ENCODE results near the gene SMG6.

The SMG6 gene

DNA sequence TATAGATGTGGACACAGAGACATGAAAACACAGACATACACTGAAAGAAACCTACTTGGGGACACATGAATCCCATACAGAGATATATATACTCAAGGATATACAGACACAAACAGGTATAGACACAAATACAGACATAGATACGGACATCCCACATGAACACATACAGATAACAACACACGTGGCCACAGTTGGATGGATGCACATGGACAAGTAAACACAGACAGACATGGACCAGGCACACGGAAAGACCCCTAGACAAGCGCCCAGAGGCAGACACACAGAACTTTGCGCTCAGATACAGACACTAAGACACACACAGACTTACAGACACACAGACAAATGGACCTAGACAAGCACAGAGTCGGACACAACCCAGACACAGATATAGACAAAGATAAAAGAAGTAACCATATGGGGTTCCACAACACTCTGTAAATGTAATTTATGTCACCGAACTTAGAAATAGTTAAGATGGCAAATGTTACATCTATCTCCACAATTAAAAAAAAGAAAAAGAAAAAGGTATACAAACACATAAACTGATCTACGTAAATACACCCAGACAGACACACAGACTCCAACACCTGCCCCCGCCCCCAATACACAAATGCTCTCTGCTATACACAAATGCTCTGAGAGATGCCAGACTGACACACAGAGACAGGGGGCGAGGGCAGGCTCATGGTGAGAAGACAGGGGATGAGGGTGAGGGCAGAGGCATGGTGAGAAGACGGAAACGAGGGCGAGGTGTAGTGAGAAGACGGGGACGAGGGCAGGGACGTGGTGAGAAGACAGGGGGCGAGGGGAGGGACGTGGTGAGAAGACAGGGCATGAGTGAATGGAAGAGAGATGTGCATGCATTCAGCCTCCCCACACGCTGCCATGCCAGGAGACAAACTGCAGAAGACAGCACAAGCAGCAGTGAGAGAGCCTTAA is 118.3 kb downstream of the SMG6 start:
- DNase-seq (ENCODE audit: extremely low read depth, insufficient read length) = no peak
- TF ChIP-seq CTCF (IDR thresholded peaks at IDR 0.05; ENCODE audit: insufficient read depth, low read length, poor library complexity, severe bottlenecking) = no peak
- Histone ChIP-seq H3K36me3 (ENCODE audit: control insufficient read depth, insufficient read depth, low read length) (peaks cover 25% of the 10 kb centered on the region), H3K4me3 (replicated peaks; ENCODE audit: low read depth, low read length) (no peak overlapping the region), H3K27me3 (replicated peaks; ENCODE audit: control insufficient read depth, insufficient read depth, low read length) (no peaks in the 10 kb centered on the region)

- peaks cover 25% of the 10 kb centered on the region for H3K36me3 ChIP-seq (ENCODE audit: control insufficient read depth, insufficient read depth, low read length)
- H3K27me3 ChIP-seq (replicated peaks; ENCODE audit: control insufficient read depth, insufficient read depth, low read length) = no peaks in the 10 kb centered on the region
- TF ChIP-seq CTCF (IDR thresholded peaks at IDR 0.05; ENCODE audit: insufficient read depth, low read length, poor library complexity, severe bottlenecking) = no peak
- no peak overlapping the region for H3K4me3 ChIP-seq (replicated peaks; ENCODE audit: low read depth, low read length)
- DNase-seq (ENCODE audit: extremely low read depth, insufficient read length) = no peak
Observed at GRCh38 chr17:2183346-2183745, 120.2 kb downstream of the SMG6 start.

DNA sequence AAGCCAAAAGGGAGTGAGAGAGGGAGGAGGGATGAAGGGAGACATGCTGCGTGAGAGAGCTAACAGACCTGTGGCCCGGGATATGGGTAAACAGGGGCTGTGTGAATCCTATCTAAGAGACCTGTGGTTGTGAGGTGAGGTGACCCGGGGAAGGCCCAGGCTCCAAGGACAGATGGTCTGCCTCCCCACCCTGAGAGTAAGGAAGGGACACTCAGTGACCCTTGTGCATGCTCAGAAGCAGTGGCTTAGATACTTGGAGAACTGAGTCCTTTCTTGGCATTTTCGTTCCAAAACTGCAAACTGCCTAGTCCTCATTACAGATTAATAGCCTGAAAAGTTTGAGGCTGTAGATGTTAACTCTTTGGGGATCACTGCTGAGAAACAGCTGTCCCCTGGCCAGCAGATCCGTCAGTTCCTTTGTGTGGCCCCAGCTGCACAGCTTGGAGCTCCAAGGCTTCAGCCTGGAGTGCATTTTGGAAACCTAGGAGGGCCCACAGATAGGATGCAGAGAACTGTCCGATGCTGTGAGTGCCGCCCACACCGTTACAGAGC is 121.6 kb downstream of the SMG6 start:
- H3K4me3 ChIP-seq (replicated peaks; ENCODE audit: low read depth, low read length) = no peak overlapping the region
- DNase-seq (ENCODE audit: extremely low read depth, insufficient read length) = no peak
- no peak for TF ChIP-seq CTCF (IDR thresholded peaks at IDR 0.05; ENCODE audit: insufficient read depth, low read length, poor library complexity, severe bottlenecking)
- no peaks in the 10 kb centered on the region for H3K27me3 ChIP-seq (replicated peaks; ENCODE audit: control insufficient read depth, insufficient read depth, low read length)
- peaks cover 25% of the 10 kb centered on the region for H3K36me3 ChIP-seq (ENCODE audit: control insufficient read depth, insufficient read depth, low read length)

DNA sequence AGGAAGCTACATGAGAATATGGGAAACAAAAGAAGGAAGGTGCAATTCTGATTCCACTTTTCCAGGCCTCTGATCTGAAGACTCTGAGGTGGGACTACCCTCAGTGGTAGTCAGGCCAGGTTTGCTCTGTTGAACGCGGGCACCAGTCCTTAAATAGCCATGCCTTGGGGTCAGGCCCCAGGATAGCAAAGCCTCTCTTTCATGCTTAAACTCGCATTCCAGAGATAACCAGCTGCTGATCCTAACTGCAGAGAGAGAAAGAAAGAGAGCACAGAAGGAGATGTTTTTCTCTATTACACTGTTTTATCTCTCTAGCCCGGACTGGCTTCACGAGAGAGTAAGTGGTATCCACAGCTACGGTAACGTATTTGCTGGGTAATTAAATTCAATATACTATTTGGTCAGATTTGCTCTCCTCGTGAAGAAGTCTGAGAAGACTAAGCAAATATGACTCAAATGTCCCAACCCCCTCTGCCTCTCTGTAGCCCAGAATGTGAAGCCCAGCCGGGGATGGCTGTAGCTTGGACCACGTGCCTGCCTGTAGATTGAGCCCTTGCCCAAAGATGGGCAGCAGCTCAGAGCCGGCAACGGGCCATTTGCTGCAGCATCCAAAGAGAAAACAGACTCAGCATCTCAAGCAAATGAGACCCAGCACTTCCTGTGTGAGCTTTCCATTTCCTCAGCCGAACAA is 122.2 kb downstream of the SMG6 start:
- DNase-seq (ENCODE audit: extremely low read depth, insufficient read length) = no peak
- TF ChIP-seq CTCF (IDR thresholded peaks at IDR 0.05; ENCODE audit: insufficient read depth, low read length, poor library complexity, severe bottlenecking) = no peak
- Histone ChIP-seq H3K4me3 (replicated peaks; ENCODE audit: low read depth, low read length) (no peak overlapping the region), H3K36me3 (ENCODE audit: control insufficient read depth, insufficient read depth, low read length) (peaks cover 23% of the 10 kb centered on the region), H3K27me3 (replicated peaks; ENCODE audit: control insufficient read depth, insufficient read depth, low read length) (no peaks in the 10 kb centered on the region)

- Histone ChIP-seq H3K27me3 (replicated peaks; ENCODE audit: control insufficient read depth, insufficient read depth, low read length) (no peaks in the 10 kb centered on the region), H3K4me3 (replicated peaks; ENCODE audit: low read depth, low read length) (no peak overlapping the region), H3K36me3 (ENCODE audit: control insufficient read depth, insufficient read depth, low read length) (peaks cover 21% of the 10 kb centered on the region)
- no peak for DNase-seq (ENCODE audit: extremely low read depth, insufficient read length)
- no peak for TF ChIP-seq CTCF (IDR thresholded peaks at IDR 0.05; ENCODE audit: insufficient read depth, low read length, poor library complexity, severe bottlenecking)
Observed at GRCh38 chr17:2180768-2181167, 122.8 kb downstream of the SMG6 start.
